H1 (cell line): ENCODE results near the gene NT5C1B. TPM values are rescaled to one million over a fixed set of nuclear protein-coding genes. Genes with fewer than 3 reads are reported as not detected.

Experiments
- ASH2L ChIP-seq: fragments of 200-600, 300-600 bp; sonication (generic); IDR thresholded peaks from one replicate; pipeline ENCODE4 v1.7.1; 2017; ENCODE audit warnings: low read length
- BACH1 ChIP-seq: IDR thresholded peaks from 2 replicates; pipeline ENCODE4 v1.6.1; 2012; ENCODE audit warnings: low read length, improper control_type of control experiment
- CBX8 ChIP-seq: fragments of 300-800, 300-1000 bp; sonication (generic); IDR thresholded peaks from 2 replicates; pipeline ENCODE4 v1.7.1; 2016; ENCODE audit warnings: low read depth, low read length, borderline replicate concordance
- CHD1 ChIP-seq: IDR thresholded peaks from 2 replicates; pipeline ENCODE4 v1.6.1; 2012; ENCODE audit warnings: low read depth, low read length, improper control_type of control experiment
- CREB1 ChIP-seq: IDR thresholded peaks from 2 replicates; pipeline ENCODE4 v1.6.1; 2012; ENCODE audit warnings: inconsistent platforms
- E2F6 ChIP-seq: IDR thresholded peaks from 2 replicates; pipeline ENCODE4 v1.6.1; 2012; ENCODE audit warnings: inconsistent platforms
- EGR1 ChIP-seq: IDR thresholded peaks from 2 replicates; pipeline ENCODE4 v1.6.1; 2011; ENCODE audit warnings: low read depth, low read length, borderline replicate concordance
- HDAC2 ChIP-seq, 2 experiments: fragments of 300-600 bp in 1 of 2; sonication (generic) in 1 of 2; IDR thresholded peaks; 2 replicates each; pipeline ENCODE4 v1.6.1; 2011 to 2012; ENCODE audit warnings: low read depth in 2 of 2, low read length in 2 of 2, mild to moderate bottlenecking in 2 of 2, moderate library complexity in 2 of 2, borderline replicate concordance in 1 of 2, inconsistent platforms in 1 of 2
- JUN ChIP-seq: IDR thresholded peaks from 2 replicates; pipeline ENCODE4 v1.6.1; 2011; ENCODE audit warnings: low read depth, mild to moderate bottlenecking, improper control_type of control experiment, low read length
- JUND ChIP-seq: IDR thresholded peaks from 2 replicates; pipeline ENCODE4 v1.6.1; 2011; ENCODE audit warnings: mild to moderate bottlenecking, improper control_type of control experiment, low read length
- KDM4A ChIP-seq: IDR thresholded peaks from one replicate; pipeline ENCODE4 v1.7.1; 2012; ENCODE audit warnings: low read depth, mild to moderate bottlenecking, moderate library complexity, low read length, inconsistent platforms; ENCODE audit not compliant: severe bottlenecking
- PHF8 ChIP-seq: fragments of 200-600 bp; sonication (generic); conservative IDR thresholded peaks from 2 replicates; pipeline ENCODE4 v1.7.1; 2012; ENCODE audit warnings: low read depth, mild to moderate bottlenecking, inconsistent platforms, low read length, moderate library complexity
- POLR2A ChIP-seq, 2 experiments: IDR thresholded peaks; 1 replicate in 1 of 2; 2 replicates in 1 of 2; pipeline ENCODE4 v1.6.1; 2011; ENCODE audit warnings: low read depth in 2 of 2, low read length in 2 of 2, mild to moderate bottlenecking in 2 of 2; ENCODE audit errors: control extremely low read depth in 1 of 2
- RNF2 ChIP-seq: fragments of 200-900, 300-1000 bp; sonication (generic); IDR thresholded peaks from 2 replicates; pipeline ENCODE4 v1.7.1; 2016; ENCODE audit warnings: borderline replicate concordance, low read depth, mild to moderate bottlenecking, antibody characterized with exemption, low read length; ENCODE audit not compliant: poor library complexity, severe bottlenecking; ENCODE audit errors: missing control alignments
- SAP30 ChIP-seq: fragments of 300-600 bp; sonication (generic); IDR thresholded peaks from 2 replicates; pipeline ENCODE4 v1.7.1; 2012; ENCODE audit warnings: low read length, moderate library complexity, mild to moderate bottlenecking, inconsistent platforms; ENCODE audit not compliant: insufficient read depth, insufficient replicate concordance
- SIX5 ChIP-seq: IDR thresholded peaks from 2 replicates; pipeline ENCODE4 v1.6.1; 2011; ENCODE audit warnings: mild to moderate bottlenecking, low read depth, low read length
- SP1 ChIP-seq: IDR thresholded peaks from 2 replicates; pipeline ENCODE4 v1.6.1; 2011; ENCODE audit warnings: low read depth, low read length
- SP2 ChIP-seq: IDR thresholded peaks from 2 replicates; pipeline ENCODE4 v1.6.1; 2012; ENCODE audit warnings: mild to moderate bottlenecking, low read length, inconsistent platforms
- TAF1 ChIP-seq: IDR thresholded peaks from 2 replicates; pipeline ENCODE4 v1.6.1; 2011; ENCODE audit warnings: mild to moderate bottlenecking, low read depth, low read length
- TAF7 ChIP-seq: optimal IDR thresholded peaks from 2 replicates; pipeline ENCODE3; 2011; ENCODE audit warnings: low read depth, mild to moderate bottlenecking, inconsistent platforms, low read length, moderate library complexity, borderline replicate concordance
- TCF12 ChIP-seq: IDR thresholded peaks from 2 replicates; pipeline ENCODE4 v1.6.1; 2011; ENCODE audit warnings: low read depth, mild to moderate bottlenecking, low read length
- USF2 ChIP-seq: IDR thresholded peaks from 2 replicates; pipeline ENCODE4 v1.6.1; 2011; ENCODE audit warnings: low read length, improper control_type of control experiment
- polyA plus RNA-seq, 7 experiments: library from polyadenylated mRNA; depleted of rRNA in 3 of 7; stranded (reverse) in 5 of 7; unstranded in 2 of 7; fragments of >200 nt in 5 of 7; fragments of 200-250 nt in 2 of 7; gene quantifications; 1 replicate in 5 of 7; 2 replicates in 1 of 7; 4 replicates in 1 of 7; pipeline versions ENCODE4 v1.2.1 to v1.2.3, GENCODE V29; 2011 to 2013; ENCODE audit warnings: missing spikeins in 2 of 7, mixed read lengths in 2 of 7
- total RNA-seq: library from RNA; stranded (reverse); fragmentation: NEBNext Ultra II Directional; extraction: Animal tissue kit (Norgen Biotek cat#: 25700); gene quantifications from 2 replicates; pipeline ENCODE4 v1.2.1, GENCODE V29; 2021

NT5C1B gene
- total and polyA plus RNA-seq, 2 of the 8 experiments (the other 6 are each of a cell fraction or from before 2014, with no cell fraction given): not detected

GRCh38 chr2:18560031-18560796, 29.2 kb downstream of the NT5C1B start, which contains the start of gene RDH14 (continued):
- TF ChIP-seq EGR1 (peak; percentile 54; the same call in 1 of the 2 replicates), TAF7 (peak; percentile 24), RNF2 (no peak), CHD1 (no peak), POLR2A (IDR thresholded peaks at IDR 0.05; ENCODE audit: control extremely low read depth in 1 of 2, low read depth in 2 of 2, low read length in 2 of 2) (peak; percentile 30 to 70), KDM4A (peak; percentile 93), TAF1 (peak; percentile 79; the same call in 1 of the 2 replicates), PHF8 (peak; percentile 95), CREB1 (peak; percentile 90), JUN (no peak), JUND (peak; percentile 72; the same call in 1 of the 2 replicates), E2F6 (no peak), CBX8 (no peak), SIX5 (peak; percentile 82), SP1 (peak; percentile 75; the same call in 1 of the 2 replicates), SAP30 (no peak), USF2 (peak; percentile 44; the same call in 1 of the 2 replicates), BACH1 (0 out of 2 replicates have a peak, but pooled peaks have one; percentile 36), HDAC2 (IDR thresholded peaks at IDR 0.05; ENCODE audit: borderline replicate concordance in 1 of 2, low read depth in 2 of 2, low read length in 2 of 2) (0 out of 4 replicates have a peak, but pooled peaks of 1 of the 2 experiments have one; percentile 52), SP2 (no peak), TCF12 (0 out of 2 replicates have a peak, but pooled peaks have one; percentile 8), ASH2L (peak; percentile 68)
